ENCODE data around the gene SPECC1.
A peak's percentile ranks its signal among the peaks of the same experiment; 100 is the strongest.
"Not testable (repeated sequence)": the region's sequence is repeated elsewhere in the genome, so short reads cannot be mapped to it uniquely, and the experiment has no call there.

Gene SPECC1

DNA sequence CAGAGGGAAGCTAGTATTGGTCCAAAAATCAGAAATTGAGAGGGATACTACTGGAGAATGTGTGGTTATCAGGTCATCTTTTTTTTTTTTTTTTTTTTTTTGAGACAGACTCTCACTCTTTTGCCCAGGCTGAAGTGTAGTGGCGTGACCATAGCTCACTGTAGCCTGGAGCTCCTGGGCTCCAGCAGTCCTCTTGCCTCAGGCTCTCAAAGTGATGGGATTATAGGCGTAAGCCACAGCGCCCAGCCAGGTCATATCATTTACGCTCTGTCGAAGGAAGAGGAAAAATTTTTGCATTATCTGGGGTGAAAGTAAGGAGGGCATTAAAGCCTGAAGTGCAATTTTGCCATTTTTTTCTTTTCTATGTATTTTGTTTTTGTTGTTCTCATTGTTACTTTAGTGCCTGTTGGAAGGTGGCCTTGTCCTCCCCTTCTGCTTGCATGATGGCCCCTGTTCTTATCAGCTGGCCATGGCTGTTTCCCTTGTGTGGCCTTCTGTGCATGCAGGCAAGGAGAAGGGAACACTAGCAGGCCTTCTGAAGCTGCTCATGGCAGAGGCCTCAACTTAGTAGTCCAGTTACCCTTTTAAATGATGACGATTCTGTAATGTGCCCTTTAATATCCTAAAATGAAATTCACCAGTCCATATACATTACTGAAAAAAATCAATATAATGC is 118.3 kb downstream of the SPECC1 start:
- DNase-seq (ENCODE audit: low read depth) = no peak

GRCh38 chr17:20128036-20128667 is 119.0 kb downstream of the SPECC1 start:
- no peak for DNase-seq (ENCODE audit: low read depth)

- DNase-seq (ENCODE audit: low read depth) = no peak
Observed at GRCh38 chr17:20133517-20133916, 124.4 kb downstream of the SPECC1 start.

DNA sequence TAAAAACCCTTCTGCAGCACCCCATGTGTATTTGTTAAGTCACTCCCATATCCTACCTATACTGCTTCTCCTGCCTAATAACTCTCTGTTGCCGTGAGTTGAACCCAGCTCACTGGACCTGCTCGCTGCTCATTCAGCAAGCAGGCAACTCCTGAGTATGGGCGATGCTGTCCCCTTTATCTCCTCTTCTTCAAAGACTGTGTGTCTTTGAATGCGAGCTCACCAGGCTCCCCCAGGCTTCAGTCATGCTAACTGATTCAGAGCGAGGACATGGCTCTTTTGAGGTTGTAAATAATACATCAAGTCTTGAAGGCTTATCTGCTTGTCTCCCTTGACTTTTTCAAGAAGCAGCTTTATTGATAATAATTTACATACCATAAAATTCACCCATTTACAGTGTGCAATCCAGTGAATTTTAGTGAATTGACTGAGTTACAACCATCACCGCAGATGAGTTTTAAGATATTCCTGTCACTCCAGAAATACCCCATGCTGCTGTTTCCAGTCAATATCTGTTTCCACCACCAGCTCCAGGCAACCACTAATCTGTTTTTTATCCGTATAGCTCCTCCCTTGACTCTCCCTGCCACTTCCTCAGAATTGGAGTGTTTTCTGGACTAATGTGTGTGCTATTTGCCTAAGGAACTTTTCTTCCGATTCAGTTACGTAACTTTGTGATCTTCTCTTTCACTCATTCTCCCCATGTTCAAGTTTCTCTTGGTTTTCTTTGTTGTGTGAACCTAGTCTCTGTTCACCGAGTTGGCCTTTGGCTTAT is 132.2 kb downstream of the SPECC1 start:
- no peak for DNase-seq (ENCODE audit: low read depth)

- DNase-seq (ENCODE audit: low read depth) = no peak
Observed at GRCh38 chr17:20142268-20142667, 133.1 kb downstream of the SPECC1 start.

GRCh38 chr17:20143740-20144139 is 134.6 kb downstream of the SPECC1 start:
- no peak for DNase-seq (ENCODE audit: low read depth)

GRCh38 chr17:20145567-20145966 is 136.4 kb downstream of the SPECC1 start:
- DNase-seq (ENCODE audit: low read depth) = no peak

GRCh38 chr17:20149251-20149650 is 140.1 kb downstream of the SPECC1 start:
- DNase-seq (ENCODE audit: low read depth) = no peak

GRCh38 chr17:20151174-20151573 is 142.0 kb downstream of the SPECC1 start:
- no peak for DNase-seq (ENCODE audit: low read depth)

DNA sequence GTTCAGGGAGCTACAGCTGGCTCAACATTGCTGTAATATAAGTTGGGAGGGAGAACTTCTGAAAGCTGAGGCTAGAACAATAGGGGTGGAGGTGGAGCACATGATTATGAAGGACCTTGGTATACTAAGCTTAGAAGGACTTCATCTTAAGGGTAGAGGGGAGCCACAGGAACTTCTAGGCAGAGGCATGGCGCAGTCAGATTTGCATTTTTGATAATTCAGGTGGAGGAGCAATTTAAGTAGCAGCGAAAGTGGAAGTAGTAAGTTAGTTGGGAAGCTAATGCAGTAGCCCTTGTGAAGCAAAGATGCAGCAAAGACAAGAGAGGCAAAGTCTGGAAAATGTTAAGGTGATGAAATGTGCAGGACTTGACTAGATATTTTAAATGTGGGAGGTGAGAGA is 144.1 kb downstream of the SPECC1 start:
- DNase-seq (ENCODE audit: low read depth) = no peak

GRCh38 chr17:20154286-20155000 is 145.3 kb downstream of the SPECC1 start:
- DNase-seq (ENCODE audit: low read depth) = no peak

- DNase-seq (ENCODE audit: low read depth) = peak; percentile 82
Observed at GRCh38 chr17:20155258-20156195, 146.4 kb downstream of the SPECC1 start.

DNA sequence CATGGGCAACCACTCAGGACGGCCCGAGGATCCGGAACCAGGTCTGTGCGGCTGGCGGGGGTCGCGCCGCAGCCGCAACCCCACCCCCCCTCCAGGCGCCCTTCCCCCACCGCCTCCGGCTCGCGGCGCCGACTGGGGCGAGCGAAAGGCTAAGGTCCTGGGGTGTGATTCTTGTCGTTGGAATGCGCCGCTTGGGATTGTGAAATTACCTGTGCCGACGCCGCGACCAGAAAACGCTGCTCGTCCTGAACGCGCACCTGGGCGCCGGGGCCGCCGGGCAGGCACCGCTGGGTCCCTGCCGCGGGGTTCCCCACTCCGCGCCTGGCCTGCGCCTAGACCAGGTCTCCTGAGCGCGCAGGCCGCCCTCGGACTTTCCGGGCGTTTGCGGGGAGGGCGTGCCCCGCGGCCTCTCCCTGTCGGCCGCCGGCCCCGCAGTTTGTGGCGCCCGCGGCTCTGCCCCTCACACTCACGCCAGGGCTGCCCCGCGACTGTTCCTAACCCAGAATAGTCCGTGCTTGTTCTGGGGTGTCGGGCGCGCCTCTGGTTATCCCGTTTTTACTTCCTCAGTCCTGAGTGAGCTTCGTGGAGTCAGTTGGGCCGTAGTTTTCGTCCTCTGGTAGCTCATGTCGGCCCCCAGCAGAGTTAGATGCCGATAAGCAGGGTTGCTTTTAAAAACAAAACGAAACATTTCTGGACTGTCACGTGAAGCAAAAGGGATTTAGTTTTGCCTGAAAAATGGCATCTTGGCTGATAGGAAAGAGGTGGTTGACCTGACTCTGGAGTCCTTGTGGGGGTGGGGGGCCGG is 147.2 kb downstream of the SPECC1 start:
- peak; percentile 8 for DNase-seq (ENCODE audit: low read depth)

- DNase-seq (ENCODE audit: low read depth) = no peak
Observed at GRCh38 chr17:20157001-20157310, 147.8 kb downstream of the SPECC1 start.

DNA sequence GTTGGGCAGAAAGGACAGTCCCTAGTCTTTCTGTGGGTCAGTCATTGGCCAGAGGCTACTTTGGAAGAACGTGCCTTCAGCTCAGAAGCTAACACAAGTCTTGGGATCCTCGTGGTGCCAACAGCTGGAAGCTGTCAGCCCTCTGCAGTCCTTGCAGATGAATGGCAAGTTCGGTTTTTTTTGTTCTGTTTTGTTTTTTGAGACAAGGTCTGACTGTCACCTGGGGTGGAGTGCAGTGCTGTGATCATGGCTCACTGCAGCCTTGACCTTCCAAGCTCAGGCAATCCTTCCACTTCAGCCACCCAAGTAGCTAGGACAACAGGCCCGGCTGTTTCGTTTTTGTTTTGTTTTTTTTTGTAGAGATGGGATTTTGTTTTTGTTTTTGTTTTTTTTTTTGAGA is 149.4 kb downstream of the SPECC1 start:
- no peak for DNase-seq (ENCODE audit: low read depth)

GRCh38 chr17:20159406-20160069 is 150.4 kb downstream of the SPECC1 start:
- DNase-seq (ENCODE audit: low read depth) = no peak

- not testable (repeated sequence) for DNase-seq (ENCODE audit: low read depth)
Observed at GRCh38 chr17:20165516-20165915, 156.4 kb downstream of the SPECC1 start.

DNA sequence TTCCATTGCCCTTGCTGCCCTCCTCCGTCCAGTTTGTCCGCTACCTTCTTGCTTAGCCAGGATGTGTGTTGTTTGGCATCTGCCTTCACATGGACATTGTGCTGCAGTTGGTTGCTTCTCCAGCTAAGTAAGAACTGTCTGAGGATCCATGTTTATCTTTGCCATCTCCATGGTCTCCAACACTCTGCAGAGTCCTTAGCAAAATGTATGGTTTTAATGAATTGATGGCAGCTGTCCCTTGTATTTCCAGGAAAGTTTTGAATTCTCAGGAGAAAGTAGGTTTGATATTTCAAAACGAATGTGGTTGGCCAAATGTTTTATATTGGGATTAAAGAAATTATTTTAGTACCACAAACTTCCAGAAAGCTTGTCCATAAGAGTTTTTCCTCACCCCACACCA is 160.9 kb downstream of the SPECC1 start:
- DNase-seq (ENCODE audit: low read depth) = no peak

DNA sequence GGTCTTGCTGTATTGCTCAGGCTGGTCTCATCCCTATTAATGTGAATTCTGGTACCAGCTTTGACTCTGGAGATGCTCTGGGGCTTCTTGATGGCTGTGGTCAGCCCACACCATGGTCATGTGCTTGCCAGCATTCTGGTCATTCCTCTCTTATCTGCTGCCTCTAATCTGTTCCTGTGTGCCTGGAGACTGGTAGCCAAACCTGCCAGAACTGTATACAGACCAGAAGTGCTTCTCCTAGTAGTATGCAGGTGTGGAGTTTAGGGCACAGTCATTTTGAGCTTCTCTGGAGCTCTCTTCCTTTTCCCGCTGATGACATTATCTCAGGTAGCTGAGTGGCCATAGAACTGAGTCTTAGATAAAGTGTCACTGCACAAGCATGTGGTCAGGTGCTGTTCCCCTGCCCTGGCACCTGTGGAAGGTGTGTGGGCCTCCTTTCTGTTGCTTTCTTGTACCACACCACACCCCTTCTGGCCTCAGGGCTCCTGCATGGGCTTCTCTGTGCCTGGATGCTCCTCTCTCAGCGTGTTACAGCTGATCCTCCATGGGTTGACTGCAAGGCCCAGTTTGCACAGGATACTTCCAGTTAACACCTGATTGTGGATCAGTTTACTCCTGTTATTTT is 162.7 kb downstream of the SPECC1 start:
- no peak for DNase-seq (ENCODE audit: low read depth)

- no peak for DNase-seq (ENCODE audit: low read depth)
Observed at GRCh38 chr17:20172376-20172775, 163.2 kb downstream of the SPECC1 start.
